Measurements from ENCODE around the gene NFKBIZ.

The NFKBIZ gene

DNA sequence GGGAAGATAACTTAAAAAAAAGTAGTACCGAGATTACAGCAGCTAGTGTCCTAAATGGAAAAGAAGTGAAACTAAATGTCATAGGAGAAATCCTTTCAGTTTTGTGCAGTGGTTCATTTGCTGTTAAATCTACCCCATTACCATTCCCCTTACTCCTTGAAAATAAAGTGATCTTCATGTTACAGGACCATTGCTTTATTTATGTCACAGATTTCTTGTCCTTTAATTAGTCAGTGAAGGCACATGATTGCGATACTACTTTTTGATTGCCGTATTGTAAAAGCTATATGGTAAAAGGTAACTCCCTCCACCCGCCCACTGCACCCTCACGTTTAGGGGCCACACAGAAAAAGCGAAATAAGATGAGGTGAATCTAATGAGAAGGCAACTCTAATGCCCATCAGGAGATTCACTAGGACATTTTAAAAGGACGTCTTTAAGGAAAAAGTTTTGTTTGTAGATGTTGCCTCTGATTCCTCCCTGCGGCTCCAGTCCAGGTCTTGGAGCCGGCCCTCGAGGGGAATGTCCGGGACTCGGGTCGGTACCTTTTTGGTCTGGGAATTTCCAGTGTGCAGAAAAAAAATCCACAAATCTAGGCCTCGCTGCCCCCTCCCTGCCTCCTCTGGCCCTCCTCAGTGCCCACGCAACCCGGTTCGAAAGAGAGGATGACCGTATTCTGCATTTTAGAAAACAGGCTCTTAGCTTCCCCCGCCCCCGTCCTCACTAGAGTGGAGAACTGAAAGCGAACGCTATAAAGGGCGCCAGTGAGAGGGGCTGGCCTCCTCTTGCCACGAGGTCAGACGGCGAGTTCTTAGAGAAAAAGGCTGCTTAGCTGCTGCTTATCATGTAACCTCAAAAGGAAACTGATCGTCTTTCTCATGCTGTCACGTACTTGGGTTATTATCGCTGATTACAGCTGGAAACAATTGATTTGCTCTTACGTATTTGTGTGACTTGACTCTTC lies 21.8 kb upstream of the NFKBIZ start:
- DNase-seq (ENCODE audit: low read depth): peak; percentile 50

DNA sequence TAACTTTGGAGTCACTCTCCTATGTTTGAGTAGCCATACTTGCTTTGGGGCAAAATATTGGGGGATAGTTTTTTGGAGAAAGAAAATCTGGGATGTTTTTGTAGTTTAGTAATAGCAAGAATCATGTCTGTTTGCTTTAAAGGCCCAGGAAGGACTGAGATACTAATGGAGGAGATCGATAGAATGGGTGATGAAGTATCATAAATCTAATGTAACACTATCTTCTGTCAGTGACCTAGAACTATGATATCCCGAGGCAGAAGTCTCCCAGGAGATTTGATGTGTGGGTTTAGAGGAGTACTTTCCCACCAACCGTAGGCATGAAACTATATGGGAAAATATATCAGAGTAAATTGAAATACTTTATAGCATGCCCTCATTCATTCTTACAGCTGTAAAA lies 21.0 kb upstream of the NFKBIZ start:
- DNase-seq (ENCODE audit: low read depth): no peak

DNA sequence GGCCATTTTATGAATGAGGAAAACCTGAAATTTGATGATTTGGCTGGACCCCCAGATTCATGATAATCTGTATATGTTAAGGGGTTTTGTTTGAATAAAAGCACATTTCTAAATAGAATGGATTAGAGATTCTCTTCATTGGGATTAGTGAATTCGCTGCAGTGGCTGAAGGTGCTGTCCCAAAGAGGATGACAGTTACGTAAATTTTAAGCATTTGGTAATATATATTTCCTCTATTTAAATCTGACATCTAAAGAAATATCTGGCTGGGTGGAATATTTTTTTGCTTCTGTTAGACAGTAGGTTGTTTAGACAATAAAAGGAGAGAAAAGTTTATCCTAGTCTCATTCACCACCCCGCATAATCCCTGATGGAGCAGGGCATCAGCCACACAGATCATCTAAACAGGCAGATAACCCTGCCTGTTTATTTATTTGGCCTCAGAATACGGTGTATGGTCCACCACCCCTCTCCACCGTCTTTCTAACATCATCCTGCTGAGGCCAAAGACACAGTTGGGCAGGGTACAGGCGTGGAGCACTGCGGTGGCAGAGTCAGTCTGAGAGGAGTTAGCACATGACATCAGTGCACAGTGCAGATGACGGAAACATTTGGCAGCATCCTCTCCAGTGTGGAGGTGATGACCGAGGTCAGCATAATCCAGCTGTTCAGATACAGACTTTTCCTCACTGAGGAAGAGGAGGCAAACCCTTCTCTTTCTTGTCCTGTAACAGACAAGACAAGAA lies 20.4 kb upstream of the NFKBIZ start:
- no peak for DNase-seq (ENCODE audit: low read depth)

DNA sequence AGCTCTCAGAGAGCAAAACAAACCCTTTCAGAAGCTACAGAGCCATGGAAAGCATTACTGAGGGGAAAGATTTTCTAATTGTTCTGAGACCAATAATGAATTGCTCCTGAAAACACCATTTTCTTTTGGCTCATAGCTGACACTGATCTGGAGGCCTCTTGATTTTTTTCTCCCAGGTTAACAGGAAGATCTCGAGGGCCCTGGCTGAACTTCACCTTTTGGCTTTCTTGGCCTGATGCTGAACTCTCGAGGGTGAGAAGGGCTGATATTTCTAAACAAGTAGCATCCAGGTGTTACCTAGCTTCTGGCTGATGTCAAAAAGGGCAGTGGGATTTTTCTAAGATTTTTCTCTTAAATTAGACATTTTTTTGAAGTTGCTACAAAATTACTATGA lies 19.9 kb upstream of the NFKBIZ start:
- DNase-seq (ENCODE audit: low read depth): no peak

DNA sequence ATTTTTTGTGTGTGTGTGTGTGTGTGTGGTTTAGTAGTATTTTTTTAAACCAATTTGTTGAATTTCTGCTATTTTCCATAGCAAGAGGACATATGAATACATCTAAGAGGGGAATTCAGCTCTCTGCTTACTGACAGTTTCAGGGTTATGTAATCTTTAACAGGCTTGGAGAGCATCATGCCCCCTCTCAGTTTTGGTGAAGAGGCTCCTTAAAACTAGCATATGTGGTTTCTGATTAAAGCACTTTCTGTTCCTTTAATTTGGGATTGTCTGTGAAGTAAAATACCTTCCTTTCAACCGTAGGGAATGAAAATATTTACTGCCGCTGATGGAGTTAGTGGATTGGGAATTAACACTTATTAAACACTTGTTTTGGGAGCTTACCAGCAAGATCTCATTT lies 19.4 kb upstream of the NFKBIZ start:
- no peak for DNase-seq (ENCODE audit: low read depth)

DNA sequence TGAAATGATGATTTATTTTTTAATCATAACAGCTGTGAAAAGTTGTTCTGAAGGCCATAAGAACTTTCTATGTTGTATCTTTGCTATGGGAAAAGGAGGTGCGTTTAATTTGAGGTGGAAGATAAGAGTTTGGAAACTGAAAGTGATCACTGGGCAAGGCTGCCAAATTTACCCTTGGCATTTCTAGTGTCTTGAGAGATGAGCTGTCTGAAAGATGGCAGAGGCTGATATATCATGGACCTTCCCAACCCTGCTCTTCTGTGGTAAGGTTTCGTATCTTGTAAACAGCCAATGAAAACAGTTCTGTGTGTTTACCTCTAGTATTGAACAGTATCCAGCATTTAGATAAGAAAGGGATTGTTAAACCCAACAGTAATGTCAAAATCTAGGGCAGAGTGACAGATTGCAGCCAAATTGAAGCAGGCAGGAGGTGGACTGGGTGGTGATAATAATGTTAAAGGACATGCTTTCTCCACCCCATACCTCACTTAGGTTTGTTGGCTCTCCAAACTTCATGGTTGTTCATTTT lies 15.8 kb upstream of the NFKBIZ start:
- DNase-seq (ENCODE audit: low read depth): no peak

DNA sequence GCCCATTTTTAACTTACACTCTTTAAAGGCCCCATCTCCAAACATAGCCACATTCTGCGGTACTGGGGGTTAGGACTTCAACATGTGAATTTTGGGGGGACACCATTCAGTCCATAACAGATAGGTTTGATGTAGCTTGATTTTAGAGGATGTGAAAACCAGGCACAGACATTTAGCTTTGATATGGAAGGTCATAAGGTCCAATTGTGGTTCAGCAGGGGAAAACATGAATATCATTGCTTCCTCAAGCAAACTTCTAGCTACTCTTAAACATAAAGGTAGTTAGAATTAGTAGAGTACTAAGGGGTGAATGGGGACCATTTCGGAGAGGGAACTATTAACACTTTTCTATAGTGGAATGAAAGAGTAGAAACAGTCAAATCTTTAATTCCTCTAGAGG lies 13.6 kb upstream of the NFKBIZ start:
- no peak for DNase-seq (ENCODE audit: low read depth)

DNA sequence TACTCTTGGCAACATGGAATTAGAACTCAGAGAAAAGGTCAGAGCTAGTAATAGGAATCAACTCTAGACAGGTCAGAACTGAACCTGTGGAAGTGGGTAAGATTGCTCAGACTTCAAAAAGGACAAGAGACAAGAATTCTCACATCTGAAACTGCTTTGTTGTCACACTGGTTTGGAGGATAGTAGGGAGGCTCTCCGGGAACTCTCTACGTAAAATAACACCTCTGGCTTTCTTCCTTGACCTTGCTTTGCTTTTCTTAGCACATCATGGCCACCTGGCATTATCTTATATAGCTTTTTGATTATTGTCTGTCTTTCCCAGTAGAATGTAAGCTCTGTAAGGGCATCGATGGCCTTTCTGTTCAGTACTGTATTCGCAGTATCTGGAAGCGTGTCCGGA lies 13.2 kb upstream of the NFKBIZ start:
- DNase-seq (ENCODE audit: low read depth): no peak

DNA sequence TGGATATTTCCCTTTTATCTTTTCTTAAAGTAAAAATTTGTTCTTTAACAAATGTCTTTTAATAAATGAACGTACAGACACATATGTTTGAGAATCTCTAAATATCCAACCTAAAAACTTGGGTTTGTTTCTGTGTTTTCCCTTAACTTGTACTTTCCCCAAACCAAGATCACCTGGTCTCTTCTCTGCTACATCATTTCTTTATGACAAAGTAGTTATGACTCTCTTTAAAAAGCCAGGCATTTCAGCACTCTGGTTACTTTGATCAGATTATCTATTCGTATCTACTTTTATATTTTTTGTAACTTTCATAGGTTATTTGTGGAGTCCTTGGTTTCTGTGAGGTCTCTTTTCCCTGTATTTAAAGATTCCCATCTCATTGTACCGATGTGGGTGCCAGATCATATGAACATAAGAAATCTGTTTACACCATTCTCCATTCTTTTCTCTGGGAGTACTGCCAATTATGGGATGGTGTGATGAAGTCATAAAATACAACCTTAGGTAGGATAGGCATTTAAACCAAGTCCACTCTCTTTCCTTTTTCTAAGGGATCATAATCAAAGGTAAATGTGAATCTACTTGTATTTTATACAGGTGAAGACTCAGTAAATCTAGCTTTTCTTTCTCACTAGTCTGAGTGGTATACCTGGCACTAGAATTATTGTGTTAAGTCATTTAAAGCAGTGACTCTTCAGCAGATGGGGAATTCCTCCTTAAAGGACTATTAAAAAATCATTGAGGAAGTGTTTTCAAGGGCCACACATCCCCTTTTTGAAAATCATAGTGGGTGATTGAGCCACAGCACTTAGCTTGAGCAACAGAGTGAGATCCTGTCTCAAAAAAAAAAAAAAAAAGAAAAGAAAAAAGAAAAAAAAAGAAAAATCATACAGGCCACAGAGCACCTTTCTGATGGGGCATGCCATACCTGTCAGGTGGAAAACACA lies 12.4 kb upstream of the NFKBIZ start:
- no peak for DNase-seq (ENCODE audit: low read depth)

DNA sequence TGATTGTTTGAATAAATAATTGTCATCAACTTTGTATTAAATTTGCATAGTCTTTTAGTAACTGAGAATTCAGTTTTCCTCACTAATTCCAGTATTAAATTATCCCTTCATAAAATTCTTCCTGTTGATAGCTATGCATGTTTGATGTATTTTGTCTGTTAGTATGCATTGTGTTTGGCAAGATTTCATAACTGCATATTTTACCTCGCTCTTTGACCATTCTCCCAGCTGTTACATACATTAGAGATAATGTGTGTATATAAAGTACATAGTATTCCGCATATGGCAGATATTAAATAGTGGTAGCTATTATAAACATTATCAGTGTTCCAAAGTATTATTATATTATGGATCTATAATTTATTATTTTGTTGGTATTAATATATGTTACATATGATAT lies 10.6 kb upstream of the NFKBIZ start:
- no peak for DNase-seq (ENCODE audit: low read depth)

DNA sequence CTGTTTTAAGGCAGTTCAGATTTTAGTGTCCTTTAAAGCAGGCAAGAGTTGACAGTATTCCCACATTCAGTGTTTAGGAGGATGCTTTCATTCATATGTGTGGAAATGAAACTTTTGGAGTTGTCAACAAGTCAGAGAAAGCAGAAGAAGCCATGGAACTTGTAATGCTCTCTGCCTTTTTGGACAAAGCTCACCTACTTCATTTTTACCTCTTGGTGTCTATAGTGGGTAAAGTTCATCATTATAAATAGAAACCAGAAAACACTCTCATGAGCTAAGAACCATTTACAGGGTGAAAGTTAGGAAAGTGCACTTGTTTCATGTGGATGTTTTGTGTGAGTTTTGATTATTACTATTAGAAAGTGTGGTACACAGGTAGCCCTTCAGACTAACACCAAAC lies 9.2 kb upstream of the NFKBIZ start:
- no peak for DNase-seq (ENCODE audit: low read depth)

DNA sequence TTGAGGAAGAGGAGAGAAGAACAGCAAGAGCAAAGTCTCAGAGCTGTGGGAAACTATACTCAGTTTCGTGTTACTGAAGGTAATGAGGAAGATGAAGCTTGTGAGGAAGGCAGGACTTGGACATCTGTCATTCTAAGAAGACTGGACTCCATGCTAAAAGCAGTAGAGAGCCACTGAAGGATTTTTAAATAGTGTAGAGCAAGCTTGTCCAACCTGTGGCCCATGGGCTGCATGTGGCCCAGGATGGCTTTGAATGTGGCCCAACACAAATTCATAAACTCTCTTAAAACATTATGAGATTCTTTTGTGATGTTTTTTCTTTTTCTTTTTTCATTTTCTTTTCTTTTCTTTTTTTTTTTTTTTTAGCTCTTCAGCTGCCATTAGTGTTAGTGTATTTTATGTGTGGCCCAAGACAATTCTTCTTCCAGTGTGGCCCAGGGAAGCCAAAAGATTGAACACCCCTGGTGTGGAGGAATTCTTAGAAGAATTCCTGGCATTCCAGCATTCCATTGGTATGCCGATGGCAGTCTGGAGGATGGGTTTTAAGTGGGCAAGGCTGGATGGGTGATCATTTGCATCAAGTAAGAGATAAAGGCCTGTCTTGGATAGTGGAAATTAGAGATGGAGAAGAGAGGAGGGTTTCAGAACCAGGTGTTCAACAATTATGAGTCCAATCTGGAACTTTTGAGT lies 6.9 kb upstream of the NFKBIZ start:
- no peak for DNase-seq (ENCODE audit: low read depth)

DNA sequence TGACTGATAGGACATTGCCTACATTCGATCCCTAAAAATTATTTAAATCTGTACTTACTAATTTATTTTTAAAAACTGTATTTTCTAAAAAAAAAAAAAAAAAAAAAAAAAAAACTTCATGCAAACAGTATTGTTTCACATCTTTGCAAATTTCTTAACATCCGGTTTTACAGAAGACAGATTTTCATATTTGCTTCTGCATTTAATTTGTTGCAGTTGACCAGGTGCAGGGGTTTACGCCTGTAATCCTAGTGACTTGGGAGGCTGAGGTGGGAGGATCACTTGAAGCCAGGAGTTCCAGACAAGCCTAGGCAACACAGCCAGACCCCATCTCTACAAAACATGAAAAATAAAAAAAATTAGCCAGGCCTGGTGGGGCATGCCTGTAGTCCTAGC lies 6.4 kb upstream of the NFKBIZ start:
- no peak for DNase-seq (ENCODE audit: low read depth)

DNA sequence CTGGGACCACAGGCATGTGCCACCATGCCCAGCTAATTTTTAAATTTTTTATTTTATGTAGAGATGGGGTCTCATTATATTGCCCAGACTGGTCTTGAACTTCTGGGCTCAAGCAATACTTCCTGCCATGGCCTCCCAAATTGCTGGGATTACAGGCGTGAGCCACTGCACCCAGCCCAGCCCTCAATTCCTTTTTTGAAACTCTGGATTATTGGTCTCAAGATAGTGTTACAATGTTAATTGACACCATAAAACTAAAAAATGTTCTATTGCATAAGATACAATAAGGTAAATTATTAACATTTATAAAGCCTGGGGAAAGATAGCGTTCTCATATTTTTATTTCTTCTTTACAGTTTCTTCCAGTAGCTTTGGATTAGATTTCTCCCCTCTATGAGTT lies 3.9 kb upstream of the NFKBIZ start:
- no peak for DNase-seq (ENCODE audit: low read depth)

DNA sequence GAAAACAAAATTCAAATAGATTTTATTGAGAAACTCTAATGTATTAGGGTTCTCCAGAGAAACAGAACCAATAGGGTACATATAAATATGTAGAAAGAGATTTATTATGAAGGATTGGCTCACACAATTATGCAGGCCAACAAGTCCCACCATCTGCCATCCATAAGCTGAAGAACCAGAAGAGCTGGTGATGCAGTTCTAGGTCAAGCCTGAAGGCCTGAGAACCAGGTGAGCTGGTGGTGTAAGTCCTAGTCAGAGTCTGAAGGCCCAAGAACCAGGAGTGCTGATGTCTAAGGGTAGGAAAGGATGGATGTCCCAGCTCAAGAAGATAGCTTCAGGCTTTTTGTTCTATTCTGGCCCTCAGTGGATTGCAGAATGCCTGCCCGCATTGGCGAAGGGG lies 2.6 kb upstream of the NFKBIZ start:
- no peak for DNase-seq (ENCODE audit: low read depth)

DNA sequence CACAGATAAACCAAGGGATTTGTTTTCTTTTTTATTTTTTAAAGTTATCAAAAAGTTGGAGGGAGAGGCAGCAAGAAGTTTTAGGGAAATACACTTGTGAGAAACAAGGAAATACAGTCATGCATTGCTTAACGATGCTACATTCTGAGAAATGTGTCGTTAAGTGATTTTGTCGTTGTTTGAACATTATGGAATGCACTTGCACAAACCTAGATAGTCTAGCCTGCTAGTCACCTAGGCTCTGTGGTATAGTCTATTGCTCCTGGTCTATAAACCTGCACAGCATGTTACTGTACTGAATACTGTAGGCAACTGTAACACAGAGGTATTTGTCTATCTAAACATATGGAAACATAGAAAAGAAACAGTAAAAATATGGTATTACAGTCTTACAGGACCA lies 2.0 kb upstream of the NFKBIZ start:
- no peak for DNase-seq (ENCODE audit: low read depth)

DNA sequence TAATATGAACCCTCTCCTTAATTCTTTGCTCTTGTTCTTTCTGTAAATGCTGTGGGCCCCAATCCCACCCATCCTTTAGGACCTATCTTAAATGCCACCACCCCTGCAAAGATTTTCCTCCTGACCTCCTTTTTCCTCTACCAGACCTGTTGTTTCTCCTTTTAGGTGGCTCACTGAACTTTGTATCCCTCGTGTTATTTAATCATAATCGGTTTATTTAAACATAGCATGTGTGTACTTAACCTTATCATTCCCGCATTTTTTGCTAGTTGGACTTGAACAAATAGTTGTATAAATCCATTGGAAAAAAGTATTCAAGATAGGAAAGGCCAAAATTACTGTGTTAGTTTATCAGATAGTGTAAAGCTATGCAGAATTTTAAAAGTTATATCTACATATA lies 988 bp upstream of the NFKBIZ start:
- no peak for DNase-seq (ENCODE audit: low read depth)

DNA sequence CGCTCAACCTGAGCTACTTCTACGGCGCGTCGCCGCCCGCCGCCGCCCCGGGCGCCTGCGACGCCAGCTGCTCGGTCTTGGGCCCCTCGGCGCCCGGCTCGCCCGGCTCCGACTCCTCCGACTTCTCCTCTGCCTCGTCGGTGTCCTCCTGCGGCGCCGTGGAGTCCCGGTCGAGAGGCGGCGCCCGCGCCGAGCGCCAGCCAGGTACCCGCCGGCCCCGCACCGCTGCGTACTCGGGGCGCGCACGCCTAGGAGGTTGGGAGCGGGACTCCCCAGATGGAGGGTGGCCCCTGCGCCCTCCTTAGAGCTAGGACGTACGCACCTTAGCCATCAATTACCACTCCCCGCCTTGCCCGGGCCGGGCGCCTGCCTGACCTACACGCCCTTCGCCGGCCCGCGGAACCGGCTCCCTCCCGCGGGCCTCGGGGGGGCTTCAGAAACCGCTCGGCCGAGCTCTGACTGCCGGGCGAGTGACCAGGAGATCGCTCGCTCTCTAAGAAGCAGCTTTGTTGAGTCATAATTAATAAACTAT lies 466 bp downstream of the NFKBIZ start:
- DNase-seq (ENCODE audit: low read depth): peak; percentile 28

DNA sequence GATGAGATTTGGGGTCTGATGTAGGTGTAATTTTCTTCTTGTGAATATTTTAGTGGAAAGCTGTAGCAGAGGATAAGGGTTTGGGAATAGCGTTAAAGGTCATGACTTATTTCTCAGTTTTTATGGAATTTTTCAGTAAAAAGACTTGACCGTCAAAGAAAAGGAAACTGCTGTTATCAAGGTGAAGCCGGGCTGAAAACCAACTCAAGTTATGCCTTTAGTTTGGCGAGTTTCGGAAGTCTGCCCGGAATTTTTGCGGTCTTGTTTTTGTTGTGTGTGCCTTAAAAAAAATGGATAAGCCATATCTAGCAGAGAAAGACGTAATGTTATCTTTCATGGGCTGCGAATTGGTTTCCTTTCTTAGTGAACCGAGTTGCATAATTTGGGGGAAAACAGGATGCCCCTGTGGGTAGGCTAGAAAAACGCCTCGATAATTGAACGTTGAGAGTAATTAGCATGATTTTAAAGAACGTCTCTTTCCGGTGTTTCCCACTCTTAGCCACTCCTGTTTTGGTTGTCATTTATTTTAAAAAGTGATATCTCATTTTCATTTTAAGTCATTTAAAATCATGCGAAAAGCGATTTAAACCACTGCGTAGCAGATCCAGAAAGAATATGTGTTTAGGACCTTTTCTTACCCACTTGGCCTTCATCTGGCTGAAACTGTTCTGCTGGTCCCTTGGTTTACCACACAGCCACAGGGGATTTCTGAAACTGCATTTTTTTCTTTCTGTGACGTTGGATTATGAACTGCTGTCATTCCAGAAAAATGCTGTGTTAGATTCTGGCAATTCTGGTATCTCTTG lies 1.1 kb downstream of the NFKBIZ start:
- DNase-seq (ENCODE audit: low read depth): no peak

DNA sequence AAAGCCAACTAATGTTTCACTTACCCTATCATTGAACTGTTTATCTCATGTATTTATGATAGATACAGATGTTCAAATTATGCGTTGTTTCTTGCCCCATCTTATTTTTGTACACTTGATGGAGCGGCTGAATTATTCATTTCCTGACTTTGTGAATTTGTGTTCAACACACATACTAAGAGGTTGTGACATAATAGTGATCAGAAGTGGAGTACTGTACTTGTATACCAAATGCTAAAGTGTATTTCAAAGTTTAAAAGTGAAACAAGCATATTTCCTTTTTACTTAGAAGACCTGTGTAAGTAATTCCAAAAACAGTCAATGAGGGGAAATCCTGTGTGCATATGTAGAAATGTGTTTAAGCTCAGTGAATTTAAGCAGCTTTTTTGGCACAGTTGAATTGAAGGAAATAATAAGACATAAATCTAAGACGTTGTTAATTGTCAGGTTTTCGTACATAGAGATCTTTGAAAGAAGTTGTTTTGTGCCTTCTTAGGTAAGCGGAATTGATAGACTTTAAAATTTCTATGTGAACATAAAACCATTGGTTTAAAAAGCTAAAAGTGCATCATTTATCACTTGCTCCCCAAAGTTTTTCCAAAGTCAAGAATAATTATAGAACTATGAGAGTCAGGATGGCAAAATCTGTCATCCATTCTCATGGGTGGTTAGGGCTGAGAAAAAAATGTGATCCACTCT lies 1.9 kb downstream of the NFKBIZ start:
- no peak for DNase-seq (ENCODE audit: low read depth)
